Smooth muscle cell of bladder (primary cell): ENCODE results near the gene ZNF407. TPM values are rescaled to one million over a fixed set of nuclear protein-coding genes. Genes with fewer than 3 reads are reported as not detected.

Source experiments
- total RNA-seq: library from RNA; depleted of rRNA; stranded (reverse); fragments of >200 nt; gene quantifications from 2 replicates; pipeline ENCODE4 v1.2.3, GENCODE V29; 2014

Gene ZNF407
- total RNA-seq, result 11.7 and 17.8 TPM in 2 replicates

GRCh38 chr18:74597662-74598349 is at the start of gene ZNF407:
Gene ZNF407, plus strand, starts transcription at chr18:74597870. Its CDS starts 33,150 bp downstream, at chr18:74631020.

Other genes with a start within 250 kb of the ZNF407 start
- not detected in 2 replicates for gene DIPK1C, start 140.6 kb upstream of the ZNF407 start, total RNA-seq
- gene CNDP2, start 101.5 kb upstream of the ZNF407 start, total RNA-seq, result 39.7 and 57.3 TPM in 2 replicates
- gene CNDP1, start 63.4 kb upstream of the ZNF407 start, total RNA-seq, result not detected in 2 replicates